Hepatocyte (in vitro differentiated cells): Measurements from ENCODE around the gene CLCN4. TPM values are rescaled to one million over a fixed set of nuclear protein-coding genes. Genes with fewer than 3 reads are reported as not detected.

Experiments used
- DNase-seq: peaks from one replicate; pipeline ENCODE4 v3.0.0-alpha.2; 2016; ENCODE audit warnings: low spot score
- H2AFZ ChIP-seq: fragments of 200-600 bp; sonication (generic); 2 replicates; pipeline ENCODE4 v1.6.0; 2016; ENCODE audit warnings: antibody characterized with exemption, mild to moderate bottlenecking
- H3K27ac ChIP-seq: fragments of 200-600 bp; sonication (generic); 2 replicates; pipeline ENCODE4 v1.5.1; 2016; ENCODE audit warnings: mild to moderate bottlenecking
- H3K27me3 ChIP-seq: fragments of 200-600 bp; sonication (generic); 2 replicates; pipeline ENCODE4 v1.6.1; 2016
- H3K36me3 ChIP-seq: fragments of 200-600 bp; sonication (generic); replicated peaks from 2 replicates; pipeline ENCODE4 v1.5.1; 2016; ENCODE audit warnings: low read depth; ENCODE audit not compliant: insufficient read depth
- H3K4me1 ChIP-seq: fragments of 200-600 bp; sonication (generic); 2 replicates; pipeline ENCODE4 v1.5.1; 2016; ENCODE audit warnings: mild to moderate bottlenecking, moderate library complexity; ENCODE audit not compliant: insufficient read depth
- H3K4me2 ChIP-seq: fragments of 200-600 bp; sonication (generic); 2 replicates; pipeline ENCODE4 v1.6.0; 2016
- H3K4me3 ChIP-seq: fragments of 200-600 bp; sonication (generic); 2 replicates; pipeline ENCODE4 v1.5.1; 2016; ENCODE audit warnings: mild to moderate bottlenecking
- H3K79me2 ChIP-seq: fragments of 200-600 bp; sonication (generic); 2 replicates; pipeline ENCODE4 v1.6.0; 2017; ENCODE audit warnings: mild to moderate bottlenecking
- H3K9me2 ChIP-seq: fragments of 200-600 bp; sonication (generic); replicated peaks from 2 replicates; pipeline ENCODE4 v1.6.0; 2017; ENCODE audit warnings: mild to moderate bottlenecking; ENCODE audit not compliant: insufficient read depth
- H3K9me3 ChIP-seq: fragments of 200-600 bp; sonication (generic); 2 replicates; pipeline ENCODE4 v1.5.1; 2016; ENCODE audit warnings: low read depth, mild to moderate bottlenecking
- H4K20me1 ChIP-seq: fragments of 200-600 bp; sonication (generic); 2 replicates; pipeline ENCODE4 v1.6.0; 2016; ENCODE audit warnings: mild to moderate bottlenecking; ENCODE audit not compliant: insufficient read depth, poor library complexity, severe bottlenecking
- EZH2 ChIP-seq: fragments of 200-600 bp; sonication (generic); IDR thresholded peaks from 2 replicates; pipeline ENCODE4 v1.6.1; 2016; ENCODE audit warnings: antibody characterized with exemption, mild to moderate bottlenecking, borderline replicate concordance
- EZH2phosphoT487 ChIP-seq: fragments of 200-600 bp; sonication (generic); IDR thresholded peaks from one replicate; pipeline ENCODE4 v1.6.1; 2018; ENCODE audit warnings: antibody characterized with exemption, mild to moderate bottlenecking, low read depth, moderate library complexity; ENCODE audit not compliant: unreplicated experiment, severe bottlenecking
- WGBS: methylation state at CpG from one replicate; pipeline ENCODE4 v1.1.6; 2016; ENCODE audit warnings: low lambda C conversion rate; ENCODE audit errors: missing lambda C conversion rate; 5-methylcytosine and 5-hydroxymethylcytosine counted together
- polyA plus RNA-seq: library from polyadenylated mRNA; unstranded; fragments of >200 nt; fragmentation: Nextera tagmentation; extraction: Ambion mirVana; gene quantifications from 2 replicates; pipeline ENCODE4 v1.2.1, GENCODE V29; 2016
- total RNA-seq: library from RNA; depleted of rRNA; stranded (reverse); fragments of >200 nt; gene quantifications from 2 replicates; pipeline ENCODE4 v1.2.3, GENCODE V29; 2014
- TF ChIP-seq, protein P1 (sequence below): fragments of 200-600 bp; sonication (generic); IDR thresholded peaks from 2 replicates; pipeline ENCODE4 v1.5.1; 2016; ENCODE audit warnings: antibody characterized with exemption, mild to moderate bottlenecking; ENCODE audit not compliant: poor library complexity

Gene CLCN4
- total and polyA plus RNA-seq, 2 experiments from 2014 or later: 2.2 to 3.8 TPM

DNA sequence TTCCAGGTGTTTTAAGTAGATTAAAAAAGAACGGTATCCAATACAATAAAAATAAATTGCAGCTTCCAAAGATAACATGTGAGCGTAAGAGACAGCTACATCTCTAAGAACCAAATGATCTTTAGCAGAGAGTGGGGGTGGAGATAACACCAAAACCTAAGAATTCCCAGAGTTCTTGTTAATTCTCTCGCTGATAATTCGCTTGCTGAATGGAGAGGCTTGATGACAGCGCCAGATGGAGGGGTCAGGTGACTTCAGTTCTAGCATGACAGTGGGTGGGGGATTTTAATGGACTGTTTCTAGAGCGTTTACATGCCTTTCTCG lies 2.3 kb downstream of the CLCN4 start:
- H3K4me2 ChIP-seq: peak overlapping the region; percentile 79

DNA sequence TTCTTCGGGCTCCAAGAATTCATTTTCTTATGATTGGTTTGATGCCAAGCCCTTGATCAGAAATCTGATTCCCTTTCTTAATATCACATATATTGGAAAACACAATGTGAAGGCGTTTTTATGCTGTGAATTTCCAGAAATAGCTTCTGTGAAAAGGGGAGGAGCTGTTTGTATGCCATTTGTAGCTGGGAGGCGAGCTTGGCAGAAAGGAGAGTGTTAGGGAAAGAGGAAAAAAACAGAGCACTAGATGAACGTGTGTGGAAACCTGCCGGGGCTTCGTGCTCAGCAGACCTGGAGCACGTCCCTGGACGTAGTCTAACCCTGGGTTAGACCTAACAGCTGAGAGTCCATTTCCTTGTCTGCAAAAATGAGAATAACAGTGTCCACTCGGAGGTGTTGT lies 3.4 kb downstream of the CLCN4 start:
- H3K9me3 ChIP-seq: no peaks in the 10 kb centered on the region
- TF ChIP-seq, protein P1, sequence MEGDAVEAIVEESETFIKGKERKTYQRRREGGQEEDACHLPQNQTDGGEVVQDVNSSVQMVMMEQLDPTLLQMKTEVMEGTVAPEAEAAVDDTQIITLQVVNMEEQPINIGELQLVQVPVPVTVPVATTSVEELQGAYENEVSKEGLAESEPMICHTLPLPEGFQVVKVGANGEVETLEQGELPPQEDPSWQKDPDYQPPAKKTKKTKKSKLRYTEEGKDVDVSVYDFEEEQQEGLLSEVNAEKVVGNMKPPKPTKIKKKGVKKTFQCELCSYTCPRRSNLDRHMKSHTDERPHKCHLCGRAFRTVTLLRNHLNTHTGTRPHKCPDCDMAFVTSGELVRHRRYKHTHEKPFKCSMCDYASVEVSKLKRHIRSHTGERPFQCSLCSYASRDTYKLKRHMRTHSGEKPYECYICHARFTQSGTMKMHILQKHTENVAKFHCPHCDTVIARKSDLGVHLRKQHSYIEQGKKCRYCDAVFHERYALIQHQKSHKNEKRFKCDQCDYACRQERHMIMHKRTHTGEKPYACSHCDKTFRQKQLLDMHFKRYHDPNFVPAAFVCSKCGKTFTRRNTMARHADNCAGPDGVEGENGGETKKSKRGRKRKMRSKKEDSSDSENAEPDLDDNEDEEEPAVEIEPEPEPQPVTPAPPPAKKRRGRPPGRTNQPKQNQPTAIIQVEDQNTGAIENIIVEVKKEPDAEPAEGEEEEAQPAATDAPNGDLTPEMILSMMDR: no peak
- TF ChIP-seq EZH2: no peak
- TF ChIP-seq EZH2phosphoT487: no peak
- no peak overlapping the region for H3K4me2 ChIP-seq
- H3K4me1 ChIP-seq: peaks cover 3% of the 10 kb centered on the region
- no peaks in the 10 kb centered on the region for H3K9me2 ChIP-seq
- H3K36me3 ChIP-seq: no peaks in the 10 kb centered on the region
- WGBS: 79% methylated on average over 9 of the region's 9 CpGs
- H3K27ac ChIP-seq: no peak overlapping the region
- H2AFZ ChIP-seq: no peak overlapping the region
- H3K27me3 ChIP-seq: no peaks in the 10 kb centered on the region
- H3K4me3 ChIP-seq: no peak overlapping the region
- H3K79me2 ChIP-seq: no peaks in the 10 kb centered on the region
- no peak for DNase-seq
- no peaks in the 10 kb centered on the region for H4K20me1 ChIP-seq

More for the DNA sequence above, 2.3 kb downstream of the CLCN4 start:
- DNase-seq: no peak
- Histone ChIP-seq H4K20me1 (no peaks in the 10 kb centered on the region), H3K27me3 (no peaks in the 10 kb centered on the region), H3K36me3 (no peaks in the 10 kb centered on the region), H2AFZ (no peak overlapping the region), H3K9me3 (no peaks in the 10 kb centered on the region), H3K4me3 (no peak overlapping the region), H3K27ac (no peak overlapping the region), H3K4me1 (peaks cover 3% of the 10 kb centered on the region), H3K79me2 (no peaks in the 10 kb centered on the region), H3K9me2 (no peaks in the 10 kb centered on the region)
- no peak for TF ChIP-seq EZH2
- 55% methylated on average over 7 of the region's 7 CpGs for WGBS

DNA sequence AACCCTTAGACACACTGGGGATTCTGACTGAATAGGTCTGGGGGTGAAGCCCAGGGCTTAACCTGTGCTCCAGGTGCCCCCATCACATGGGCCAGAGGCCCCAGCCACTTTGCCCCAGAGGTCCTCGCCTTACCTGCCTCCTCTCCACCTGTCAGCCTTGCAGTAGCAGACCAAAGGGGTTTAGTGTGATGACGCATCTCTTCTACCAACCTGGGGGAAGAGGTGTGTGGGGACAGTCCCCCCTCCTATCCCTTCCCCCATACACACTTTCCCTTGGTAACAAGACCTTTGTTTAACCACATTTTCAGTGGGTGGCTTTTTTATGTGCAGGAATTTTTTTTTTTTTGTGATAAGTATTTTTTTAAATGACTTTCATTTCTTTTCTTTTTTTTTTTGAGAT lies 6.3 kb downstream of the CLCN4 start:
- Histone ChIP-seq H4K20me1 (no peaks in the 10 kb centered on the region), H3K27me3 (no peaks in the 10 kb centered on the region), H3K27ac (no peak overlapping the region), H3K4me3 (no peak overlapping the region), H3K36me3 (no peaks in the 10 kb centered on the region), H3K4me2 (no peak overlapping the region), H2AFZ (no peak overlapping the region), H3K9me2 (no peaks in the 10 kb centered on the region), H3K4me1 (peaks cover 3% of the 10 kb centered on the region), H3K9me3 (no peaks in the 10 kb centered on the region), H3K79me2 (no peaks in the 10 kb centered on the region)
- whole genome bisulfite sequencing: 79% methylated on average over 2 of the region's 2 CpGs
- DNase-seq: no peak
- TF ChIP-seq EZH2: no peak
- no peak for TF ChIP-seq EZH2phosphoT487
- TF ChIP-seq, protein P1: no peak

DNA sequence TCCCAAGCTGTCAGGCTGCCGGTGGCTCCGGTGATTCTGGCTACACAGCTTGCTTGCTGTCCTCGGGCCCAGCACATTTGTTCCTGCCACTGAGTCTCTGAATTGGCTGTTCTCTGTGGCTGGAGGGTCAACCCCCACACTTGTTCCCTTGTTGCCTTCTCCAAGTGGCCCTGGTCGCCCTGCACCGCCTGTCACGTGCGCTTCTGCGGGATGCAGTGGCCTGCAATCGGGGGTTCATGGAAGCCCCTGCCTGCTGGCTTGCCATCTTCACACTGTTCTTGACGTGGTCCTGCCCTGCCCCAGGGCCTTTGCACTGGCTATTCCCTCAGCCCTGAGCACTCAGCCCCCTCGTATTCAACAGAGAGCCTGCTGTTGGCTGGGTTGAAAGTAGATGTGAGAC lies 8.1 kb downstream of the CLCN4 start:
- Histone ChIP-seq H3K9me3 (no peaks in the 10 kb centered on the region), H3K79me2 (no peaks in the 10 kb centered on the region), H3K4me2 (no peak overlapping the region), H3K27ac (no peak overlapping the region), H3K9me2 (no peaks in the 10 kb centered on the region), H4K20me1 (no peaks in the 10 kb centered on the region), H3K4me3 (no peak overlapping the region), H2AFZ (no peak overlapping the region), H3K36me3 (no peaks in the 10 kb centered on the region), H3K4me1 (no peaks in the 10 kb centered on the region), H3K27me3 (no peaks in the 10 kb centered on the region)
- no peak for TF ChIP-seq EZH2phosphoT487
- TF ChIP-seq, protein P1: no peak
- no peak for TF ChIP-seq EZH2
- 92% methylated on average over 11 of the region's 11 CpGs for WGBS
- DNase-seq: no peak
